CD4-positive, alpha-beta T cell treated with Interferon alpha-2 for 1 hour (primary cell): ENCODE measurements around the gene MEGF8.

Source experiments
- DNase-seq, 2 donors: peaks; one replicate each; pipeline ENCODE4 v3.0.0-alpha.2; 2020 to 2022

Gene MEGF8

GRCh38 chr19:42422092-42422900, 96.9 kb downstream of the MEGF8 start:
- no peak for DNase-seq

GRCh38 chr19:42422901-42423461, 97.5 kb downstream of the MEGF8 start:
- DNase-seq: peak; percentile 51 to 72

GRCh38 chr19:42423462-42424344, 98.3 kb downstream of the MEGF8 start:
- peak; percentile 92 to 95 for DNase-seq

GRCh38 chr19:42424345-42424707, 98.9 kb downstream of the MEGF8 start:
- no peak for DNase-seq

- no peak for DNase-seq
Observed at GRCh38 chr19:42424712-42425131, 99.3 kb downstream of the MEGF8 start.

GRCh38 chr19:42426643-42427042, 101.2 kb downstream of the MEGF8 start:
- no peak for DNase-seq

- no peak for DNase-seq
Observed at GRCh38 chr19:42427313-42427712, 101.9 kb downstream of the MEGF8 start, which contains the start of gene LIPE. TSS of gene LIPE (minus strand) at chr19:42427388. CDS start at chr19:42427149, 239 bp downstream.
